NB4 (cell line): Measurements from ENCODE around the gene ZNF207.
"Not testable (repeated sequence)": the region's sequence is repeated elsewhere in the genome, so short reads cannot be mapped to it uniquely, and the experiment has no call there.

Experiments used
- DNase-seq: peaks from one replicate; pipeline ENCODE4 v3.0.0; 2010; ENCODE audit warnings: low read depth
- H3K4me3 ChIP-seq: one replicate; pipeline ENCODE4 v1.5.1; 2011; ENCODE audit warnings: mild to moderate bottlenecking, low read depth, low read length, moderate library complexity
- MYC ChIP-seq: IDR thresholded peaks from 2 replicates; pipeline ENCODE4 v1.6.1; 2011; ENCODE audit warnings: low read depth, low read length
- POLR2A ChIP-seq: IDR thresholded peaks from 2 replicates; pipeline ENCODE4 v1.6.1; 2011; ENCODE audit warnings: mild to moderate bottlenecking; ENCODE audit not compliant: insufficient read length; ENCODE audit errors: extremely low read depth
- TF ChIP-seq, protein P1 (sequence below): IDR thresholded peaks from 2 replicates; pipeline ENCODE4 v1.6.1; 2011; ENCODE audit warnings: low read depth, low read length
- TF ChIP-seq, protein P2 (sequence below): IDR thresholded peaks from one replicate; pipeline ENCODE4 v1.5.1; 2012; ENCODE audit warnings: low read depth, low read length

ZNF207 gene

DNA sequence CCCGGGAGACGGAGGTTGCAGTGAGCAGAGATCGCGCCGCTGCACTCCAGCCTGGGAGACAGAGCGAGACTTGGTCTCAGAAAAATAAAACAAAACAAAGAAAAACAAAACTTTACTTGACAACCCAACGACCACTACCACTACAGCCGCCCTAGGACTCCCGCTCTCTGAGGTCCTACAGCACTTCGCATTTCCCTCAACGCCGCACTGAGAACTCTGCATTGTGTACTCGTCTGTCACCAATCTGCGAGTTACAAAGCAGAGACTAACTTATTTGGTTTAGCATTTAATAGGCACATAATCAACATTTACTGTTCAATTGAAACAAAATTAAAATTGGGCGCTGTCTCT is 479 bp upstream of the ZNF207 start:
- peak overlapping the region; percentile 91 for H3K4me3 ChIP-seq
- DNase-seq, result peak; percentile 39
- TF ChIP-seq POLR2A (no peak), MYC (no peak)
- TF ChIP-seq, protein P1, sequence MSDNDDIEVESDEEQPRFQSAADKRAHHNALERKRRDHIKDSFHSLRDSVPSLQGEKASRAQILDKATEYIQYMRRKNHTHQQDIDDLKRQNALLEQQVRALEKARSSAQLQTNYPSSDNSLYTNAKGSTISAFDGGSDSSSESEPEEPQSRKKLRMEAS, result no peak
- TF ChIP-seq, protein P2, sequence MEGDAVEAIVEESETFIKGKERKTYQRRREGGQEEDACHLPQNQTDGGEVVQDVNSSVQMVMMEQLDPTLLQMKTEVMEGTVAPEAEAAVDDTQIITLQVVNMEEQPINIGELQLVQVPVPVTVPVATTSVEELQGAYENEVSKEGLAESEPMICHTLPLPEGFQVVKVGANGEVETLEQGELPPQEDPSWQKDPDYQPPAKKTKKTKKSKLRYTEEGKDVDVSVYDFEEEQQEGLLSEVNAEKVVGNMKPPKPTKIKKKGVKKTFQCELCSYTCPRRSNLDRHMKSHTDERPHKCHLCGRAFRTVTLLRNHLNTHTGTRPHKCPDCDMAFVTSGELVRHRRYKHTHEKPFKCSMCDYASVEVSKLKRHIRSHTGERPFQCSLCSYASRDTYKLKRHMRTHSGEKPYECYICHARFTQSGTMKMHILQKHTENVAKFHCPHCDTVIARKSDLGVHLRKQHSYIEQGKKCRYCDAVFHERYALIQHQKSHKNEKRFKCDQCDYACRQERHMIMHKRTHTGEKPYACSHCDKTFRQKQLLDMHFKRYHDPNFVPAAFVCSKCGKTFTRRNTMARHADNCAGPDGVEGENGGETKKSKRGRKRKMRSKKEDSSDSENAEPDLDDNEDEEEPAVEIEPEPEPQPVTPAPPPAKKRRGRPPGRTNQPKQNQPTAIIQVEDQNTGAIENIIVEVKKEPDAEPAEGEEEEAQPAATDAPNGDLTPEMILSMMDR, result no peak

DNA sequence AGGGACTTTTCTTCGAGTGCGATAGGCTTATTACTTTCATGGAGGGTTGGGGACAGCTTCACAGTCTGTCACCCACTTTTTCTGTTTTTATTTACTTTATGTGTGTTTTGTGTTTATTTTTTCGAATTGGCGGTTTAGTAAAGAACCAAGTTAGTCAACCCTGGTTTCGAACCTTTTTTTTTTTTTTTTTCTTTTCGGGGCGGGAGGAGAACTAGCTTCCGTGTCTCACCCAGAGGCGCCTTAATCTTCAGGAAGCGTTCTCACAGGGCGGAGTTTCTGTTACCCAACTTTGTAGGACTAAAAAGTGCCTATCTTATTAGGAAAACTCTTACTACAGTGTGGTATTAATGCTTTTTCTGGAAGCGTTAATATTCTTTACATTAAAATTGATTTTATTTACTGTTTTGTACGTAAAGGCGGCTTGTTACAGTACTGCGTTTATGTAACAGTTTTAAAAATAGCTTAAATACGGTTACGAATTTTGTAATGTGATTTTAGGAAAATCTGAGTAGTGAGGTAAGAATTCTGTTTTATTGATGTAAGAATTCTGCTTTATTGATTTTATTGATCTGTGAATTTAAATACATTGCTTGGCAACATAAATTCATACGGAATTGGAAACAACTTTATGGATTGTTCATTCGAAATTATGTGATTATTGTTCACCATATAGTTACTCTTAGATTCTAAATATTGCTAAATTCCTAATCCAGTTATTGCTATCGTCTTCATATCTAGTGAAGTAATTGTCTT is 885 bp downstream of the ZNF207 start:
- peak overlapping the region; percentile 91 for H3K4me3 ChIP-seq
- TF ChIP-seq, protein P1, result no peak
- TF ChIP-seq POLR2A (no peak), MYC (no peak)
- TF ChIP-seq, protein P2, result no peak
- DNase-seq, result peak; percentile 82

DNA sequence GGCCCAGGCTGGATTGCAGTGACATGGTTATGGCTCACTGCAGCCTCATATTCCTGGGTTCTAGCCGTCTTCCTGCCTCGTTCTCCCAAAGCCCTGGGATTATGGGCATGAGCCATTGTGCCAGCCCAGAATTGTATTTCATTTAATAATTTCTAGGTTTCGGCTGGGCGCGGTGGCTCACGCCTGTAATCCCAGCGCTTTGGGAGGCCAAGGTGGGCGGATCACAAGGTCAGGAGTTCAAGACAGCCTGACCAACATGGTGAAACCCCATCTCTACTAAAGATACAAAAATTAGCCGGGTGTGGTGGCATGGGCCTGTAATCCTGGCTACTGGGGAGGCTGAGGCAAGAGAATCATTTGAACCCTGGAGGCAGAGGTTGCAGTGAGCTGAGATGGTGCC is 2.8 kb downstream of the ZNF207 start:
- DNase-seq, result not testable (repeated sequence)
- peak overlapping the region; percentile 91 for H3K4me3 ChIP-seq

DNA sequence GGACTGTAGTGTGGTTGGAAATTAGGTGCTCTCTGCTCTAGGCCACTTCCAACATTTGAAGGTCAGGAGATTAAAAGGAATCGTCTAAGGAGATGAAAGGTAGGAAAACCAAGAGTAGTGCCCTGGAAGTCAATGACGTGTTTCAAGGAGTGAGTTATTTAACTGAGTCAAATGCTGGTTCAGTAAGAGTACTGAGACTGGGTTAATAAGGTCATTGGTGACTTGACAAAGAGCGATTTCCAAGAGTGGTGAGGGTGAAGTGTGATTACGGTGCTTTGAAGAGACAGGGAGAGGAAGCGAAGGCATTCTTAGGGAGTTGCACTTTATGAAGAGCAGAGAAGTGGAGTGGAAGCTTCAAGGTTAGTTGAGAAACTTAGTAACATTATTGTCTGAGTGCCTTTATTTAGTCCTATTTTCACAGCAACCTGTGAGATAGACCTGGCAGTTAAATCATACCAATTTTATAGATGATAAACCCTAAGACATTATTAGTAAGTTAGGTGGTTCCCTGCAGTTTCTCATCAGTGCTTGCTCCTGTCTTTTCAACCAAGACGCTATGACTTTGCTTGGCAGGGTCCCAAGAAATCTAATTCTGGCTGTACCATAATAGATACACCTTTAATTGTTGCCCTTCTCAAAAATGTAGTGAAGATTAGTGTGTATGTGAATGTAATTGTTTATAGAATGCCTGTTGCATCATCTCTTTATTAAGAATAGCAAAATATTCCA is 5.9 kb downstream of the ZNF207 start:
- TF ChIP-seq, protein P1, result no peak
- TF ChIP-seq POLR2A (no peak), MYC (no peak)
- TF ChIP-seq, protein P2, result no peak
- DNase-seq, result no peak
- peak overlapping the region; percentile 45 for H3K4me3 ChIP-seq

DNA sequence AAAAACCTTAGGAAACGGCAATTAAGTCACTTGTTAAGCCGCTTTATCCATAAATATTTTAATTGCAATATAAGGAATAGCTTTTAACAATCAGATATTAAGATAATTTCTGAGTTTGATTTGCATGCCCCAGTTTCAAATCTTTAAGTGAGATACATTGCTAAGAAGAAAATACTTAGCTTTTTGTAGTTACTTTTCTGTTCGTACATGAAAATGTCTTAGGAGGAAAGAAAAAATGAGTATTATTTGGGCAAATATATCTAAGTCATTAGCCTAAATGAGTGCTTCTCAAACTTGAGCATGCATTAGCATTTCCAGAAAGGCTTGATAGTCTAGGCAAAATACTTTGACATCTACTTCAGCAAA is 6.4 kb downstream of the ZNF207 start:
- TF ChIP-seq, protein P1, result no peak
- TF ChIP-seq, protein P2, result no peak
- TF ChIP-seq POLR2A, result no peak
- no peak for DNase-seq
- H3K4me3 ChIP-seq, result peak overlapping the region; percentile 45

DNA sequence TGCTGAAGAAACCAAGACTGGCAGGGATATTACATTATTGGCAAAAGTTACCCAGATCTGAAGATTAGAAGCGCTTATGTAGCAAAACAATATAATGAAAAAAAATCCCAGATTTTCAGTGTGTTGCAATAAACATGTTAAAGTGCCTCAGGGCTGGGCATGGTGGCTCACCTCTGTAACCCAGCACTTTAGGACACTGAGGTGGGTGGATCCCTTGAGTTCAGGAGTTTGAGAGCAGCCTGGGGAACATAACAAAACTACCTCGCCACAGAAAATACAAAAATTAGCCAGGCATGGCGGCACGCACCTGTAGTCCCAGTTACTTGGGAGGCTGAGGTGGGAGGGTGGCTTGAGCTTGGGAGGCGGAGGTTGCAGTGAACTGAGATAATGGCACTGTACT is 6.8 kb downstream of the ZNF207 start:
- TF ChIP-seq MYC (no peak), POLR2A (no peak)
- TF ChIP-seq, protein P2, result no peak
- TF ChIP-seq, protein P1, result no peak
- H3K4me3 ChIP-seq, result no peak overlapping the region

More for the DNA sequence above, 6.8 kb downstream of the ZNF207 start:
- no peak for DNase-seq
